ENCODE data around the gene ATAD1.
"Not testable (repeated sequence)": the region's sequence is repeated elsewhere in the genome, so short reads cannot be mapped to it uniquely, and the experiment has no call there.

ATAD1 gene

GRCh38 chr10:87836098-87836497 lies 18.1 kb upstream of the ATAD1 start:
- no peaks in the 10 kb centered on the region for H4K20me1 ChIP-seq (ENCODE audit: insufficient read depth, low read length)
- H3K9ac ChIP-seq (ENCODE audit: low read length) = no peak overlapping the region
- no peaks in the 10 kb centered on the region for H3K79me2 ChIP-seq (ENCODE audit: low read length)
- no peak overlapping the region for H3K4me3 ChIP-seq (ENCODE audit: low read length)
- no peak overlapping the region for H3K4me2 ChIP-seq (ENCODE audit: low read length)
- no peaks in the 10 kb centered on the region for H3K36me3 ChIP-seq (replicated peaks; ENCODE audit: low read depth, low read length)
- H2AFZ ChIP-seq (ENCODE audit: low read depth, low read length) = no peak overlapping the region
- peaks cover 35% of the 10 kb centered on the region for H3K4me1 ChIP-seq (ENCODE audit: low read length)
- no peaks in the 10 kb centered on the region for H3K27me3 ChIP-seq (ENCODE audit: low read depth, low read length)
- no peaks in the 10 kb centered on the region for H3K9me3 ChIP-seq (ENCODE audit: insufficient read depth, low read length)
- no peak overlapping the region for H3K27ac ChIP-seq (ENCODE audit: low read length)
- TF ChIP-seq EZH2phosphoT487 (IDR thresholded peaks at IDR 0.05; ENCODE audit: low read depth) (no peak), CTCF (IDR thresholded peaks at IDR 0.05; ENCODE audit: low read depth, low read length) (no peak)

- no peaks in the 10 kb centered on the region for H4K20me1 ChIP-seq (ENCODE audit: insufficient read depth, low read length)
- no peak for TF ChIP-seq EZH2phosphoT487 (IDR thresholded peaks at IDR 0.05; ENCODE audit: low read depth)
- no peak for TF ChIP-seq CTCF (IDR thresholded peaks at IDR 0.05; ENCODE audit: low read depth, low read length)
- H3K27ac ChIP-seq (ENCODE audit: low read length) = no peak overlapping the region
- H3K79me2 ChIP-seq (ENCODE audit: low read length) = no peaks in the 10 kb centered on the region
- no peak overlapping the region for H3K4me2 ChIP-seq (ENCODE audit: low read length)
- no peak overlapping the region for H3K9ac ChIP-seq (ENCODE audit: low read length)
- no peaks in the 10 kb centered on the region for H3K9me3 ChIP-seq (ENCODE audit: insufficient read depth, low read length)
- no peak overlapping the region for H2AFZ ChIP-seq (ENCODE audit: low read depth, low read length)
- H3K27me3 ChIP-seq (ENCODE audit: low read depth, low read length) = no peaks in the 10 kb centered on the region
- no peak overlapping the region for H3K4me3 ChIP-seq (ENCODE audit: low read length)
- H3K36me3 ChIP-seq (replicated peaks; ENCODE audit: low read depth, low read length) = no peaks in the 10 kb centered on the region
- H3K4me1 ChIP-seq (ENCODE audit: low read length) = peaks cover 2% of the 10 kb centered on the region; the same call in 1 of the 2 replicates
Measured at GRCh38 chr10:87829986-87830729, 12.1 kb upstream of the ATAD1 start.

GRCh38 chr10:87829051-87829450 lies 11.0 kb upstream of the ATAD1 start:
- not testable (repeated sequence) for H3K9me3 ChIP-seq (ENCODE audit: insufficient read depth, low read length); H3K27ac ChIP-seq (ENCODE audit: low read length); H3K36me3 ChIP-seq (replicated peaks; ENCODE audit: low read depth, low read length); H3K79me2 ChIP-seq (ENCODE audit: low read length); H3K9ac ChIP-seq (ENCODE audit: low read length); H3K4me2 ChIP-seq (ENCODE audit: low read length); H4K20me1 ChIP-seq (ENCODE audit: insufficient read depth, low read length); H2AFZ ChIP-seq (ENCODE audit: low read depth, low read length); H3K27me3 ChIP-seq (ENCODE audit: low read depth, low read length); H3K4me1 ChIP-seq (ENCODE audit: low read length); H3K4me3 ChIP-seq (ENCODE audit: low read length)

- no peak overlapping the region for H3K4me2 ChIP-seq (ENCODE audit: low read length)
- H3K27ac ChIP-seq (ENCODE audit: low read length) = no peak overlapping the region
- H3K4me1 ChIP-seq (ENCODE audit: low read length) = no peaks in the 10 kb centered on the region
- no peaks in the 10 kb centered on the region for H4K20me1 ChIP-seq (ENCODE audit: insufficient read depth, low read length)
- no peak overlapping the region for H3K4me3 ChIP-seq (ENCODE audit: low read length)
- H3K79me2 ChIP-seq (ENCODE audit: low read length) = no peaks in the 10 kb centered on the region
- H3K36me3 ChIP-seq (replicated peaks; ENCODE audit: low read depth, low read length) = no peaks in the 10 kb centered on the region
- H3K27me3 ChIP-seq (ENCODE audit: low read depth, low read length) = no peaks in the 10 kb centered on the region
- no peak overlapping the region for H3K9ac ChIP-seq (ENCODE audit: low read length)
- no peaks in the 10 kb centered on the region for H3K9me3 ChIP-seq (ENCODE audit: insufficient read depth, low read length)
- no peak overlapping the region for H2AFZ ChIP-seq (ENCODE audit: low read depth, low read length)
- TF ChIP-seq CTCF (IDR thresholded peaks at IDR 0.05; ENCODE audit: low read depth, low read length) = no peak
- no peak for TF ChIP-seq EZH2phosphoT487 (IDR thresholded peaks at IDR 0.05; ENCODE audit: low read depth)
Measured at GRCh38 chr10:87827681-87828080, 9.7 kb upstream of the ATAD1 start.
